Stimulated activated naive CD8-positive, alpha-beta T cell treated with anti-CD3 and anti-CD28 coated beads, Interleukin-15, amount 100 ng/mL, for 72 hours (primary cell): Measurements from ENCODE around the gene SEC11C.
A peak's percentile ranks its signal among the peaks of the same experiment; 100 is the strongest.

ENCODE experiments used
- ATAC-seq: fragments of 150-1000 bp; cut with Tn5 transposase; 2 replicates; pipeline ENCODE4 v1.10.0; 2021; ENCODE audit warnings: mild to moderate bottlenecking, moderate library complexity
- DNase-seq, 2 donors: peaks; one replicate each; pipeline ENCODE4 v3.0.0; 2021 to 2022
- H3K27ac Mint-ChIP-seq, 2 donors: one replicate each; pipeline ENCODE4 v1.8.0; 2022; ENCODE audit warnings: mild to moderate bottlenecking in 2 of 2, mixed read lengths in 2 of 2, moderate library complexity in 2 of 2
- H3K27me3 Mint-ChIP-seq: one replicate; pipeline ENCODE4 v1.8.0; 2022; ENCODE audit warnings: mixed read lengths
- H3K4me1 Mint-ChIP-seq: one replicate; pipeline ENCODE4 v1.8.0; 2022; ENCODE audit warnings: mild to moderate bottlenecking, mixed read lengths
- H3K4me3 Mint-ChIP-seq, 2 donors: one replicate each; pipeline ENCODE4 v1.8.0; 2022; ENCODE audit warnings: mild to moderate bottlenecking in 2 of 2, mixed read lengths in 2 of 2, moderate library complexity in 1 of 2
- H3K9me3 Mint-ChIP-seq, 2 donors: one replicate each; pipeline ENCODE4 v1.8.0; 2022; ENCODE audit warnings: mixed read lengths in 2 of 2

The SEC11C gene

GRCh38 chr18:59177485-59177884, 37.8 kb downstream of the SEC11C start:
- DNase-seq (no peak), ATAC-seq (no peak)
- Mint-ChIP-seq H3K4me1 (no peaks in the 10 kb centered on the region), H3K9me3 (peaks cover 15 to 16% of the 10 kb centered on the region in 2 donors), H3K27me3 (peaks cover 9% of the 10 kb centered on the region), H3K4me3 (no peak overlapping the region), H3K27ac (no peak overlapping the region)

GRCh38 chr18:59180150-59180845, 40.6 kb downstream of the SEC11C start:
- no peaks in the 10 kb centered on the region for H3K4me1 Mint-ChIP-seq
- DNase-seq, result no peak
- no peak overlapping the region for H3K4me3 Mint-ChIP-seq
- ATAC-seq, result no peak
- H3K9me3 Mint-ChIP-seq, result no peaks in the 10 kb centered on the region
- peaks cover 19% of the 10 kb centered on the region for H3K27me3 Mint-ChIP-seq
- H3K27ac Mint-ChIP-seq, result no peak overlapping the region

- Mint-ChIP-seq H3K27ac (no peak overlapping the region), H3K4me1 (no peaks in the 10 kb centered on the region), H3K9me3 (no peaks in the 10 kb centered on the region), H3K27me3 (peaks cover 15% of the 10 kb centered on the region), H3K4me3 (no peak overlapping the region)
- ATAC-seq (no peak), DNase-seq (no peak)
Observed at GRCh38 chr18:59182673-59183072, 43.0 kb downstream of the SEC11C start.

- peaks cover 5% of the 10 kb centered on the region in 2 donors for H3K9me3 Mint-ChIP-seq
- ATAC-seq (no peak), DNase-seq (no peak)
- H3K27ac Mint-ChIP-seq, result peak overlapping the region; percentile 33 to 44
- no peak overlapping the region for H3K4me3 Mint-ChIP-seq
- H3K4me1 Mint-ChIP-seq, result no peaks in the 10 kb centered on the region
- peaks cover 7% of the 10 kb centered on the region for H3K27me3 Mint-ChIP-seq
Observed at GRCh38 chr18:59189008-59189407, 49.3 kb downstream of the SEC11C start.

DNA sequence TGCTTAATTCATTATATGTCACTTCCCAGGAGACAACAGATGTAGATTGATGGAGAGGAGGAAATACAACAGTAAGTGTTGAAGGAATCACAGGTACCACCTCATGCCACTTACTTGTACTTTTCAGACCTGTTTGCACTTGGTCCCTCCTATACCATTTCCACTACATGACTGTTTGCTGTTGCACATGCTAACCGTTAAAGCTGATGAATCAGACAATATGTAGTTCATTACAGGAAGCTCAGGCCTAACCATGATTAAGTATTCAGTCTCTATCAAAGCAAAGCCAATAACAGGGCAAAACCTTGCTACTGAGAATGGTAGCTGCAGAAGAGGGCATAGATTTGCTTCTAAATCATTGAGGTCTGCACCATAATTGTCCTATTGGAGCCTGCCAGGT, 50.1 kb downstream of the SEC11C start:
- ATAC-seq (no peak), DNase-seq (no peak)
- no peaks in the 10 kb centered on the region for H3K4me1 Mint-ChIP-seq
- H3K4me3 Mint-ChIP-seq, result no peak overlapping the region
- H3K9me3 Mint-ChIP-seq, result peaks cover 5% of the 10 kb centered on the region in 2 donors
- peak overlapping the region in 1 of 2 donors; percentile 41 for H3K27ac Mint-ChIP-seq
- H3K27me3 Mint-ChIP-seq, result peaks cover 9% of the 10 kb centered on the region

DNA sequence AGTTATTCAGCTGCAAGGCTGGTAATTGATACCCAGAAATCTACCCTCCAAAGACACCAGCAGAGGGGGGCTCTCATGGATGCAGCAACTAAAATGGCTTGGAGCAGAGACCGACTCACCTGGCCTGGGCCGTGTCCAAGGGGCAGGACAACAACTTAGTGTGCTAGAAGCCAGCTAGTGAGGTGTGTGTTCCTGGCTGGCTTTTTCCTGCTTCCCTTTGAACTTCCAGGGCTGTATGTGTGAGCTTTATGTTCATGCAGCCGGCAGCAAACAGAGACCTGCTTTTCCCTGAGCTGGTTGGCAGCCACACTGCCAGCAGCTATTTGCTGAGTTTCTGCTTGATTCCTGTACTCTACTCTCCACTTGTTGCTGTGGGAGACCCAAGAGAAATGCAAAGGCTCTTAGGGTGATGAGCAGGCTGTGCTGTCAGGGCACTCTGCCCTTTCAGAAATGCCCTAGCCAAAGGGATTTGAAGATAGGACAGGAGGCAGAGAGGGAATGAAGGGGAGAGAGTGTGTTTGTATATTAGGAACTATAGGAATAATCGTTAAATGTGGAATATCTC, 56.6 kb downstream of the SEC11C start:
- no peak for ATAC-seq
- H3K9me3 Mint-ChIP-seq, result no peaks in the 10 kb centered on the region
- peaks cover 60% of the 10 kb centered on the region for H3K27me3 Mint-ChIP-seq
- H3K27ac Mint-ChIP-seq, result no peak overlapping the region
- no peak overlapping the region for H3K4me3 Mint-ChIP-seq
- DNase-seq, result no peak
- H3K4me1 Mint-ChIP-seq, result no peaks in the 10 kb centered on the region

DNA sequence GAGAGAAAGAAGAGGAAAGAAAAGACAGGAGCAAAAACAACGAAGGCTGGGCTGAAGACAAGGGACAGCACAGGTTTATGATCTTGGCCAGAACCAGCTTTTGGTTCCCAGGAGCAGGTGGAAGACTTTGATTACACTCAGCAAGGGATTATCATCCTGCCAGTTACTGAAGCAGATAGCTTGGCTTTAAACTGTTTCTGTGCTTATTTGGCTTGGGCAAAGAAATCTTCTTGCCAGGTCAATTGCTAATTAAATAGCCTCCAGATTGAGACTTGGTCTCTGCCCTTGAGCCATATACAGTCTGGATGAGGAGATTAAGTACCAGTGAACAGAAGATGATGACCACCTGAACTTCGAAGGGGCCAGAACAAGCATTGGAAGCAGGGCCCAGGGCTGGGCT, 58.0 kb downstream of the SEC11C start:
- Mint-ChIP-seq H3K4me3 (no peak overlapping the region), H3K9me3 (no peaks in the 10 kb centered on the region), H3K27me3 (peaks cover 62% of the 10 kb centered on the region), H3K27ac (no peak overlapping the region), H3K4me1 (no peaks in the 10 kb centered on the region)
- DNase-seq, result no peak
- ATAC-seq, result no peak

DNA sequence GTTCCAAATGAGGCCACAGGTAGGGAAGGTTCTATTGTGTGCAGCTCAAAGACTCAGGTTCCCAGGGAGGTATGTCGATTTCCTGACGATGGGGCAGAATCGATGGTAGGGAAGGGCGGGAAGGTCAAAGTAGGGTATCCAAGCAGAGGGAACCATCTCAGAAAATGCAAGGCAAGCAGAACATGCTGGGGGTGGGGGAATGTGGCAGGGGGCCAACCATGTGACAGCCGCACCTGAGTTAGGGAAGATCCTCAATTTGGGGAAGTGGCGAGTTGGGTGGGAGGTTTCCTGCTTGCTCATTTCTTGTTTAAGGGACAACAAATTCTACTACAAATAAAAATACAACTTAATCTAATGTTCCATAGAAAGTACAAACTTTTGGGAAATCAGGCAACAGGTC, 58.5 kb downstream of the SEC11C start:
- ATAC-seq (no peak), DNase-seq (no peak)
- no peaks in the 10 kb centered on the region for H3K9me3 Mint-ChIP-seq
- peaks cover 67% of the 10 kb centered on the region for H3K27me3 Mint-ChIP-seq
- no peak overlapping the region for H3K4me3 Mint-ChIP-seq
- H3K4me1 Mint-ChIP-seq, result no peaks in the 10 kb centered on the region
- H3K27ac Mint-ChIP-seq, result no peak overlapping the region

GRCh38 chr18:59200787-59201186, 61.1 kb downstream of the SEC11C start:
- Mint-ChIP-seq H3K27me3 (peaks cover 61% of the 10 kb centered on the region), H3K4me1 (no peaks in the 10 kb centered on the region)
- DNase-seq, result no peak

GRCh38 chr18:59202258-59202820, 62.7 kb downstream of the SEC11C start:
- Mint-ChIP-seq H3K27me3 (peaks cover 56% of the 10 kb centered on the region), H3K9me3 (no peaks in the 10 kb centered on the region), H3K4me1 (no peaks in the 10 kb centered on the region), H3K27ac (no peak overlapping the region), H3K4me3 (no peak overlapping the region)
- no peak for ATAC-seq
- no peak for DNase-seq

More at GRCh38 chr18:59200787-59201186, 61.1 kb downstream of the SEC11C start:
- no peak for ATAC-seq
- H3K9me3 Mint-ChIP-seq, result no peaks in the 10 kb centered on the region
- H3K27ac Mint-ChIP-seq, result no peak overlapping the region
- H3K4me3 Mint-ChIP-seq, result no peak overlapping the region

GRCh38 chr18:59207506-59207905, 67.8 kb downstream of the SEC11C start:
- ATAC-seq, result no peak
- no peak overlapping the region for H3K4me3 Mint-ChIP-seq

More at GRCh38 chr18:59207506-59207905, 67.8 kb downstream of the SEC11C start:
- Mint-ChIP-seq H3K27me3 (peaks cover 37% of the 10 kb centered on the region), H3K9me3 (no peaks in the 10 kb centered on the region), H3K27ac (no peak overlapping the region), H3K4me1 (no peaks in the 10 kb centered on the region)
- no peak for DNase-seq
